Hepatocyte (in vitro differentiated cells): Measurements from ENCODE around the gene XRCC1. TPM values are rescaled to one million over a fixed set of nuclear protein-coding genes. Genes with fewer than 3 reads are reported as not detected.

Source experiments
- DNase-seq: peaks from one replicate; pipeline ENCODE4 v3.0.0-alpha.2; 2016; ENCODE audit warnings: low spot score
- H2AFZ ChIP-seq: fragments of 200-600 bp; sonication (generic); 2 replicates; pipeline ENCODE4 v1.6.0; 2016; ENCODE audit warnings: antibody characterized with exemption, mild to moderate bottlenecking
- H3K27ac ChIP-seq: fragments of 200-600 bp; sonication (generic); 2 replicates; pipeline ENCODE4 v1.5.1; 2016; ENCODE audit warnings: mild to moderate bottlenecking
- H3K27me3 ChIP-seq: fragments of 200-600 bp; sonication (generic); 2 replicates; pipeline ENCODE4 v1.6.1; 2016
- H3K36me3 ChIP-seq: fragments of 200-600 bp; sonication (generic); replicated peaks from 2 replicates; pipeline ENCODE4 v1.5.1; 2016; ENCODE audit warnings: low read depth; ENCODE audit not compliant: insufficient read depth
- H3K4me1 ChIP-seq: fragments of 200-600 bp; sonication (generic); 2 replicates; pipeline ENCODE4 v1.5.1; 2016; ENCODE audit warnings: mild to moderate bottlenecking, moderate library complexity; ENCODE audit not compliant: insufficient read depth
- H3K4me2 ChIP-seq: fragments of 200-600 bp; sonication (generic); 2 replicates; pipeline ENCODE4 v1.6.0; 2016
- H3K4me3 ChIP-seq: fragments of 200-600 bp; sonication (generic); 2 replicates; pipeline ENCODE4 v1.5.1; 2016; ENCODE audit warnings: mild to moderate bottlenecking
- H3K79me2 ChIP-seq: fragments of 200-600 bp; sonication (generic); 2 replicates; pipeline ENCODE4 v1.6.0; 2017; ENCODE audit warnings: mild to moderate bottlenecking
- H3K9me2 ChIP-seq: fragments of 200-600 bp; sonication (generic); replicated peaks from 2 replicates; pipeline ENCODE4 v1.6.0; 2017; ENCODE audit warnings: mild to moderate bottlenecking; ENCODE audit not compliant: insufficient read depth
- H3K9me3 ChIP-seq: fragments of 200-600 bp; sonication (generic); 2 replicates; pipeline ENCODE4 v1.5.1; 2016; ENCODE audit warnings: low read depth, mild to moderate bottlenecking
- H4K20me1 ChIP-seq: fragments of 200-600 bp; sonication (generic); 2 replicates; pipeline ENCODE4 v1.6.0; 2016; ENCODE audit warnings: mild to moderate bottlenecking; ENCODE audit not compliant: insufficient read depth, poor library complexity, severe bottlenecking
- EZH2 ChIP-seq: fragments of 200-600 bp; sonication (generic); IDR thresholded peaks from 2 replicates; pipeline ENCODE4 v1.6.1; 2016; ENCODE audit warnings: antibody characterized with exemption, mild to moderate bottlenecking, borderline replicate concordance
- EZH2phosphoT487 ChIP-seq: fragments of 200-600 bp; sonication (generic); IDR thresholded peaks from one replicate; pipeline ENCODE4 v1.6.1; 2018; ENCODE audit warnings: antibody characterized with exemption, mild to moderate bottlenecking, low read depth, moderate library complexity; ENCODE audit not compliant: unreplicated experiment, severe bottlenecking
- WGBS: methylation state at CpG from one replicate; pipeline ENCODE4 v1.1.6; 2016; ENCODE audit warnings: low lambda C conversion rate; ENCODE audit errors: missing lambda C conversion rate; 5-methylcytosine and 5-hydroxymethylcytosine counted together
- polyA plus RNA-seq: library from polyadenylated mRNA; unstranded; fragments of >200 nt; fragmentation: Nextera tagmentation; extraction: Ambion mirVana; gene quantifications from 2 replicates; pipeline ENCODE4 v1.2.1, GENCODE V29; 2016
- total RNA-seq: library from RNA; depleted of rRNA; stranded (reverse); fragments of >200 nt; gene quantifications from 2 replicates; pipeline ENCODE4 v1.2.3, GENCODE V29; 2014
- TF ChIP-seq, protein P1 (sequence below): fragments of 200-600 bp; sonication (generic); IDR thresholded peaks from 2 replicates; pipeline ENCODE4 v1.5.1; 2016; ENCODE audit warnings: antibody characterized with exemption, mild to moderate bottlenecking; ENCODE audit not compliant: poor library complexity

XRCC1 gene
- total and polyA plus RNA-seq, 2 experiments from 2014 or later = 27.8 to 34.3 TPM

DNA sequence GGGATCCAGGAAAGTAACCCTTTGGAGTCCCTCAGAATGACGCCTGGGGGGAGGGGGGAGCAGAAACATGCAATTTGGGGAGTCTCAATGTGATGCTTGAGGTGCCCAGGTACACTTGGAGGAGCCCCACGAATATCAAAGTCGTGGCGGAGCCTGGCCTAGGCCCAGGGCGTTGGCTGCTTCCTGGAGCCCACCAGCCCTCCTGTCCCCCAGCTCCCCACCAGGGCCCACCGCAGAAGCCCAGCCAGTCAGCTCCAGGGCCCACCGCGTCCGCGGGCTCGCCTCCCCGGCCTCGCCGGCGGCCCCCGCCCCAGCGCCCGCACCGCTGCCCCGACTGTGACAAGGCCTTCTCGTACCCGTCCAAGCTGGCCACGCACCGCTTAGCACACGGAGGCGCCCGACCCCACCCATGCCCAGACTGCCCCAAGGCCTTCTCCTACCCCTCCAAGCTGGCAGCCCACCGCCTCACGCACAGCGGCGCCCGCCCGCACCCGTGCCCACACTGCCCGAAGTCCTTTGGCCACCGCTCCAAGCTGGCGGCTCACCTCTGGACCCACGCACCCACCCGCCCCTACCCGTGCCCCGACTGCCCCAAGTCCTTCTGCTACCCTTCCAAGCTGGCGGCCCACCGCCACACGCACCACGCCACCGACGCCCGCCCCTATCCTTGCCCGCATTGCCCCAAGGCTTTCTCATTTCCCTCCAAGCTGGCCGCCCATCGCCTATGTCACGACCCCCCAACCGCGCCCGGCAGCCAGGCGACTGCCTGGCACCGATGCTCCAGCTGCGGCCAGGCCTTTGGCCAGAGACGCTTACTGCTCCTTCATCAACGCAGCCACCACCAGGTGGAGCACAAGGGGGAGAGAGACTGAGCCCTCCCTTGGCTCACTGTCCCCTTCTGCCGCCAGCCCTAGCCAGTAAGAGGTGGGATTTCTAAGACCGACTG lies 40.2 kb downstream of the XRCC1 start:
- no peaks in the 10 kb centered on the region for H3K9me2 ChIP-seq
- no peak overlapping the region for H3K4me3 ChIP-seq
- H3K4me1 ChIP-seq = peaks cover 7% of the 10 kb centered on the region

DNA sequence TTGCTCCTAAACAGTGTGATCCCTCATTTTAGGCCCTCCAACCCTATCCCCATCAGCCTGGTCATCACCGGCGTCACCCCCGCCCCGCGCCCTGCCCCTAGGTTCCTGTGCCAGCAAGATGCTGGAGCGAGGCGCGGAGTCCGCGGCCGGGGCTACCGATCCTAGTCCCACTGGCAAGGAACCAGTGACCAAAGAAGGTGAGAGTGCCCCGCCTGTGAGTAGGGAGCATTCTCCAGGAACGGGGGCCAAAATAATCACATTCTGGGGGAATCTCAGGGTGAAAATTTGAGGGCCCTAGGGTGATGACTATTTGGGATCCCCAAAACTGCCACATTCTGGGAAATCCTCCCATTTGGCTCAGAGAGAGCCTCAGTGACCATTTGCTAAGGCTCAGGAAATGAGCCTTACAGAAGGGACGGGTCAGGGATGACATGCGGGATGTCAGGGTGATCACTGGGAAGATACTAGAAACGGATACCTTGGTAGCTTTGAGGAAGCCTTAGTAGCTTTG lies 41.0 kb downstream of the XRCC1 start:
- WGBS = 23% methylated on average over 17 of the region's 17 CpGs
- peaks cover 7% of the 10 kb centered on the region for H3K4me1 ChIP-seq
- peak overlapping the region; percentile 69 for H3K4me2 ChIP-seq
- H3K36me3 ChIP-seq = peaks cover 3% of the 10 kb centered on the region
- no peaks in the 10 kb centered on the region for H3K9me2 ChIP-seq
- H3K4me3 ChIP-seq = no peak overlapping the region
- no peaks in the 10 kb centered on the region for H3K9me3 ChIP-seq
- peak overlapping the region; percentile 32 for H3K27ac ChIP-seq
- H2AFZ ChIP-seq = no peak overlapping the region
- H3K79me2 ChIP-seq = no peaks in the 10 kb centered on the region
- H4K20me1 ChIP-seq = no peaks in the 10 kb centered on the region
- H3K27me3 ChIP-seq = no peaks in the 10 kb centered on the region
- no peak for TF ChIP-seq EZH2phosphoT487
- TF ChIP-seq, protein P1, sequence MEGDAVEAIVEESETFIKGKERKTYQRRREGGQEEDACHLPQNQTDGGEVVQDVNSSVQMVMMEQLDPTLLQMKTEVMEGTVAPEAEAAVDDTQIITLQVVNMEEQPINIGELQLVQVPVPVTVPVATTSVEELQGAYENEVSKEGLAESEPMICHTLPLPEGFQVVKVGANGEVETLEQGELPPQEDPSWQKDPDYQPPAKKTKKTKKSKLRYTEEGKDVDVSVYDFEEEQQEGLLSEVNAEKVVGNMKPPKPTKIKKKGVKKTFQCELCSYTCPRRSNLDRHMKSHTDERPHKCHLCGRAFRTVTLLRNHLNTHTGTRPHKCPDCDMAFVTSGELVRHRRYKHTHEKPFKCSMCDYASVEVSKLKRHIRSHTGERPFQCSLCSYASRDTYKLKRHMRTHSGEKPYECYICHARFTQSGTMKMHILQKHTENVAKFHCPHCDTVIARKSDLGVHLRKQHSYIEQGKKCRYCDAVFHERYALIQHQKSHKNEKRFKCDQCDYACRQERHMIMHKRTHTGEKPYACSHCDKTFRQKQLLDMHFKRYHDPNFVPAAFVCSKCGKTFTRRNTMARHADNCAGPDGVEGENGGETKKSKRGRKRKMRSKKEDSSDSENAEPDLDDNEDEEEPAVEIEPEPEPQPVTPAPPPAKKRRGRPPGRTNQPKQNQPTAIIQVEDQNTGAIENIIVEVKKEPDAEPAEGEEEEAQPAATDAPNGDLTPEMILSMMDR = no peak
- TF ChIP-seq EZH2 = no peak
- no peak for DNase-seq

More for the DNA sequence above, 40.2 kb downstream of the XRCC1 start:
- TF ChIP-seq EZH2 = no peak
- TF ChIP-seq EZH2phosphoT487 = no peak
- TF ChIP-seq, protein P1 = peak; percentile 49
- Histone ChIP-seq H4K20me1 (no peaks in the 10 kb centered on the region), H2AFZ (no peak overlapping the region), H3K9me3 (no peaks in the 10 kb centered on the region), H3K79me2 (no peaks in the 10 kb centered on the region), H3K27ac (peak overlapping the region; percentile 32), H3K4me2 (peak overlapping the region; percentile 69), H3K27me3 (no peaks in the 10 kb centered on the region), H3K36me3 (peaks cover 4% of the 10 kb centered on the region)
- WGBS = 78% methylated on average over 33 of the region's 62 CpGs
- DNase-seq = peak; percentile 75

DNA sequence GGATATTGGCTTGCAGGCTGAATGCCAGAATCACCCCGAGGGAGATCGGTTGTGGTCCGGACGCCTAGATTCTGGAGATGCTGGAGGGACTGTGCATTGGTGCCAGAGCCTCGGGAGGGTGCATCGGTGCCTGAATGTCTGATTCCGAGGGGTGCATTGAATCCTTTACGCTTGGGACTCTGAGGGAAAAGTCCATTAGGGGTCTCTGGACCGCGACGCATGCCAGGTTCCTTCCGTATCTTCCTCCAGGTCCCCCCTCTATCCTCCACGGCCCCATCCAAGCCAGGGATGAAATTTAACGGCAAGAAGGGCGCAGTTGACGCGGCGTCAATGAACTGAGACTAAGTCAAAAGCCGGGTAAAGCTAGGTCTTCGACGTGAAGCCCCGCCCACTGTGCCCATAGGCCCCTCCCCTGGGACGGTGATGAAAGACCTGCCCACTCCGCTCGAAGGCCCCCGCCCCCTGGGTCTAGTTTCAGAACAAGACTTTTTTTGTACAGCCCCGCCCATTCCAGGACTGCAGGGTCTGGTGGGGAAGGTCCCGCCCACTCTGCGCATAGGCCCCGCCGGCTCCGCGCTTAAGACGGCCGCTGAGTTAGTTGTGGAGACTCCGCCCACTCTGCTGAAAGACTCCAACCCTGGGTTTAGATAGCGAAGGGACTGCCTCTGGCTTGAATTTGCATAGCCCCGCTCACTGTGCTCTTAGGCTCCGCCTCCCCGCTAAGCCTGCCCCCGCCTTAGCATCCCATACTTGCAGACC lies 41.6 kb downstream of the XRCC1 start:
- Histone ChIP-seq H3K79me2 (no peaks in the 10 kb centered on the region), H3K27me3 (no peaks in the 10 kb centered on the region), H3K4me3 (peak overlapping the region; percentile 25), H3K9me3 (no peaks in the 10 kb centered on the region), H4K20me1 (no peaks in the 10 kb centered on the region), H3K4me2 (peak overlapping the region; percentile 85), H3K4me1 (peaks cover 7% of the 10 kb centered on the region), H2AFZ (peak overlapping the region; percentile 75), H3K36me3 (no peaks in the 10 kb centered on the region), H3K9me2 (no peaks in the 10 kb centered on the region), H3K27ac (peak overlapping the region; percentile 84)
- no peak for TF ChIP-seq EZH2
- TF ChIP-seq, protein P1 = no peak
- no peak for TF ChIP-seq EZH2phosphoT487
- DNase-seq = peak; percentile 100
- 2% methylated on average over 33 of the region's 41 CpGs for WGBS
